Cerebellar nuclear complex (tissue), 1 donor: ENCODE data around the gene SLC44A1.

Experiments
- DNase-seq, 2 experiments: peaks; one replicate each; lab custom pipeline; 2025; lab: John Stamatoyannopoulos, UW

The SLC44A1 gene

GRCh38 chr9:105302728-105303127, 58.3 kb downstream of the SLC44A1 start:
- no peak for DNase-seq

GRCh38 chr9:105305856-105306255, 61.4 kb downstream of the SLC44A1 start:
- no peak for DNase-seq

- no peak for DNase-seq
Observed at GRCh38 chr9:105306351-105307140, 62.1 kb downstream of the SLC44A1 start.

- DNase-seq = no peak
Observed at GRCh38 chr9:105307591-105308130, 63.2 kb downstream of the SLC44A1 start.

- DNase-seq = no peak
Observed at GRCh38 chr9:105308461-105309341, 64.2 kb downstream of the SLC44A1 start.

- DNase-seq = no peak
Observed at GRCh38 chr9:105309531-105309931, 65.1 kb downstream of the SLC44A1 start.

GRCh38 chr9:105311306-105311705, 66.9 kb downstream of the SLC44A1 start:
- DNase-seq = no peak

- DNase-seq = no peak
Observed at GRCh38 chr9:105313238-105313637, 68.8 kb downstream of the SLC44A1 start.

GRCh38 chr9:105316703-105317102, 72.3 kb downstream of the SLC44A1 start:
- DNase-seq = no peak

- no peak for DNase-seq
Observed at GRCh38 chr9:105318729-105319191, 74.3 kb downstream of the SLC44A1 start.

GRCh38 chr9:105319202-105319813, 74.9 kb downstream of the SLC44A1 start:
- DNase-seq = no peak

- DNase-seq = no peak
Observed at GRCh38 chr9:105320568-105320967, 76.1 kb downstream of the SLC44A1 start.

GRCh38 chr9:105328296-105328695, 83.8 kb downstream of the SLC44A1 start:
- DNase-seq = no peak

GRCh38 chr9:105328872-105329718, 84.6 kb downstream of the SLC44A1 start:
- peak; percentile 79 to 95 for DNase-seq

GRCh38 chr9:105329719-105330062, 85.2 kb downstream of the SLC44A1 start:
- peak in 1 of 2 experiments; percentile 63 for DNase-seq

GRCh38 chr9:105330201-105330600, 85.8 kb downstream of the SLC44A1 start:
- DNase-seq = no peak

GRCh38 chr9:105330755-105331154, 86.3 kb downstream of the SLC44A1 start:
- DNase-seq = no peak

- DNase-seq = no peak
Observed at GRCh38 chr9:105331160-105331559, 86.7 kb downstream of the SLC44A1 start.

GRCh38 chr9:105331755-105332154, 87.3 kb downstream of the SLC44A1 start:
- no peak for DNase-seq

GRCh38 chr9:105332471-105332870, 88.0 kb downstream of the SLC44A1 start:
- no peak for DNase-seq

- no peak for DNase-seq
Observed at GRCh38 chr9:105333076-105333475, 88.6 kb downstream of the SLC44A1 start.
